ENCODE data around the gene CAMTA1. TPM values are rescaled to one million over a fixed set of nuclear protein-coding genes. Genes with fewer than 3 reads are reported as not detected.
A peak's percentile ranks its signal among the peaks of the same experiment; 100 is the strongest.

Gene CAMTA1
- polyA plus RNA-seq, 1 of the 3 experiments (the other 2 are of a cell fraction) = 63.1 TPM

- TF ChIP-seq PBX3 (IDR thresholded peaks at IDR 0.05) (peak; percentile 69), MEF2A (IDR thresholded peaks at IDR 0.05; ENCODE audit: borderline replicate concordance, low read depth) (no peak), FOXM1 (IDR thresholded peaks at IDR 0.05; ENCODE audit: low read depth) (no peak), RCOR1 (IDR thresholded peaks at IDR 0.05; ENCODE audit: low read length) (no peak), JUND (IDR thresholded peaks at IDR 0.05) (peak; percentile 96), TCF12 (IDR thresholded peaks at IDR 0.05) (peak; percentile 85), TAF1 (IDR thresholded peaks at IDR 0.05; ENCODE audit: borderline replicate concordance, low read depth, low read length) (no peak), MAX (IDR thresholded peaks at IDR 0.05; ENCODE audit: low read depth) (peak; percentile 27; the same call in 1 of the 2 replicates), CHD2 (IDR thresholded peaks at IDR 0.05; ENCODE audit: low read length, partially characterized antibody) (no peak), EZH2phosphoT487 (IDR thresholded peaks at IDR 0.05; ENCODE audit: borderline replicate concordance, low read depth) (no peak)
- TF ChIP-seq, protein P1, sequence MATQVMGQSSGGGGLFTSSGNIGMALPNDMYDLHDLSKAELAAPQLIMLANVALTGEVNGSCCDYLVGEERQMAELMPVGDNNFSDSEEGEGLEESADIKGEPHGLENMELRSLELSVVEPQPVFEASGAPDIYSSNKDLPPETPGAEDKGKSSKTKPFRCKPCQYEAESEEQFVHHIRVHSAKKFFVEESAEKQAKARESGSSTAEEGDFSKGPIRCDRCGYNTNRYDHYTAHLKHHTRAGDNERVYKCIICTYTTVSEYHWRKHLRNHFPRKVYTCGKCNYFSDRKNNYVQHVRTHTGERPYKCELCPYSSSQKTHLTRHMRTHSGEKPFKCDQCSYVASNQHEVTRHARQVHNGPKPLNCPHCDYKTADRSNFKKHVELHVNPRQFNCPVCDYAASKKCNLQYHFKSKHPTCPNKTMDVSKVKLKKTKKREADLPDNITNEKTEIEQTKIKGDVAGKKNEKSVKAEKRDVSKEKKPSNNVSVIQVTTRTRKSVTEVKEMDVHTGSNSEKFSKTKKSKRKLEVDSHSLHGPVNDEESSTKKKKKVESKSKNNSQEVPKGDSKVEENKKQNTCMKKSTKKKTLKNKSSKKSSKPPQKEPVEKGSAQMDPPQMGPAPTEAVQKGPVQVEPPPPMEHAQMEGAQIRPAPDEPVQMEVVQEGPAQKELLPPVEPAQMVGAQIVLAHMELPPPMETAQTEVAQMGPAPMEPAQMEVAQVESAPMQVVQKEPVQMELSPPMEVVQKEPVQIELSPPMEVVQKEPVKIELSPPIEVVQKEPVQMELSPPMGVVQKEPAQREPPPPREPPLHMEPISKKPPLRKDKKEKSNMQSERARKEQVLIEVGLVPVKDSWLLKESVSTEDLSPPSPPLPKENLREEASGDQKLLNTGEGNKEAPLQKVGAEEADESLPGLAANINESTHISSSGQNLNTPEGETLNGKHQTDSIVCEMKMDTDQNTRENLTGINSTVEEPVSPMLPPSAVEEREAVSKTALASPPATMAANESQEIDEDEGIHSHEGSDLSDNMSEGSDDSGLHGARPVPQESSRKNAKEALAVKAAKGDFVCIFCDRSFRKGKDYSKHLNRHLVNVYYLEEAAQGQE (IDR thresholded peaks at IDR 0.05; ENCODE audit: low read depth, low read length) = no peak; the same call in 1 of the 2 replicates
- TF ChIP-seq, protein P2, sequence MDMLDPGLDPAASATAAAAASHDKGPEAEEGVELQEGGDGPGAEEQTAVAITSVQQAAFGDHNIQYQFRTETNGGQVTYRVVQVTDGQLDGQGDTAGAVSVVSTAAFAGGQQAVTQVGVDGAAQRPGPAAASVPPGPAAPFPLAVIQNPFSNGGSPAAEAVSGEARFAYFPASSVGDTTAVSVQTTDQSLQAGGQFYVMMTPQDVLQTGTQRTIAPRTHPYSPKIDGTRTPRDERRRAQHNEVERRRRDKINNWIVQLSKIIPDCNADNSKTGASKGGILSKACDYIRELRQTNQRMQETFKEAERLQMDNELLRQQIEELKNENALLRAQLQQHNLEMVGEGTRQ (IDR thresholded peaks at IDR 0.05; ENCODE audit: borderline replicate concordance, low read depth, low read length) = no peak
These were observed 616.7 kb downstream of the CAMTA1 start (continued) for GRCh38 chr1:7401814-7402547.

DNA sequence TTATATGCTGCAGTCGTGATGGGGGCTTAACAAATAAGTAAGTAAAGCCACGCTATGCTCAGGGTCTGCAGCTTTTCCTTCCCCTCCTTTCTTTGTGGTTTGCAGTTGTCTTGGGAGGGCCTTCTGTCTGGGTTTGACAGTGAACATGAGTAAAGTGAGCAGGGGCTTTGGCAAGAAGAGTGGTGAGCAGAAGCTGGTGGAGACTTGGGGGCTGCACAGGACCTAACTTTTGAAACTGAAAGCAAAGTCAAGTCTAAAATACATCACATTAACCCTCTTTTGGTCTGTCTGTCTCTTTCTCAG lies 617.2 kb downstream of the CAMTA1 start:
- H3F3A ChIP-seq (replicated peaks; ENCODE audit: insufficient read depth) = no peaks in the 10 kb centered on the region
- no peak overlapping the region for H3K4me2 ChIP-seq
- H3K9me2 ChIP-seq = no peaks in the 10 kb centered on the region
- no peaks in the 10 kb centered on the region for H3K36me3 ChIP-seq (replicated peaks in 1 of 2; ENCODE audit: control insufficient read depth in 1 of 2, insufficient read depth in 2 of 2, low read length in 1 of 2)
- H3K4me1 ChIP-seq (ENCODE audit: control insufficient read depth in 1 of 2, insufficient read depth in 2 of 2, low read depth in 1 of 2, low read length in 1 of 2) = peaks cover 0 to 6% of the 10 kb centered on the region in 2 experiments; a peak in 3 of 4 replicates
- ChIA-PET CTCF (no interaction called here), POLR2A (no interaction called here)
- no peak overlapping the region for H3K9ac ChIP-seq
- WGBS (ENCODE audit: low lambda C conversion rate) = 94% methylated on average over 2 of the region's 2 CpGs
- no peak overlapping the region for H3K4me3 ChIP-seq (ENCODE audit: low read depth in 2 of 2, low read length in 1 of 2)
- no peaks in the 10 kb centered on the region for H3K9me3 ChIP-seq
- no peaks in the 10 kb centered on the region for H3K27me3 ChIP-seq (ENCODE audit: insufficient read depth)
- no peak for DNase-seq
- H3K79me2 ChIP-seq (ENCODE audit: insufficient read depth) = no peaks in the 10 kb centered on the region
- TF ChIP-seq, protein P2 (IDR thresholded peaks at IDR 0.05; ENCODE audit: borderline replicate concordance, low read depth, low read length) = no peak
- TF ChIP-seq, protein P1 (IDR thresholded peaks at IDR 0.05; ENCODE audit: low read depth, low read length) = no peak
- no peak for TF ChIP-seq EZH2phosphoT487 (IDR thresholded peaks at IDR 0.05; ENCODE audit: borderline replicate concordance, low read depth)
- TF ChIP-seq, protein P3, sequence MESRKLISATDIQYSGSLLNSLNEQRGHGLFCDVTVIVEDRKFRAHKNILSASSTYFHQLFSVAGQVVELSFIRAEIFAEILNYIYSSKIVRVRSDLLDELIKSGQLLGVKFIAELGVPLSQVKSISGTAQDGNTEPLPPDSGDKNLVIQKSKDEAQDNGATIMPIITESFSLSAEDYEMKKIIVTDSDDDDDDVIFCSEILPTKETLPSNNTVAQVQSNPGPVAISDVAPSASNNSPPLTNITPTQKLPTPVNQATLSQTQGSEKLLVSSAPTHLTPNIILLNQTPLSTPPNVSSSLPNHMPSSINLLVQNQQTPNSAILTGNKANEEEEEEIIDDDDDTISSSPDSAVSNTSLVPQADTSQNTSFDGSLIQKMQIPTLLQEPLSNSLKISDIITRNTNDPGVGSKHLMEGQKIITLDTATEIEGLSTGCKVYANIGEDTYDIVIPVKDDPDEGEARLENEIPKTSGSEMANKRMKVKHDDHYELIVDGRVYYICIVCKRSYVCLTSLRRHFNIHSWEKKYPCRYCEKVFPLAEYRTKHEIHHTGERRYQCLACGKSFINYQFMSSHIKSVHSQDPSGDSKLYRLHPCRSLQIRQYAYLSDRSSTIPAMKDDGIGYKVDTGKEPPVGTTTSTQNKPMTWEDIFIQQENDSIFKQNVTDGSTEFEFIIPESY (IDR thresholded peaks at IDR 0.05; ENCODE audit: borderline replicate concordance, low read depth) = no peak
- no peak for TF ChIP-seq FOXJ3 (CRISPR knock-in tag; IDR thresholded peaks at IDR 0.05)
- no peak for TF ChIP-seq TAF1 (IDR thresholded peaks at IDR 0.05; ENCODE audit: borderline replicate concordance, low read depth, low read length)
- no peak for TF ChIP-seq RFX5 (IDR thresholded peaks at IDR 0.05; ENCODE audit: low read length)
- no peak for TF ChIP-seq TCF12 (IDR thresholded peaks at IDR 0.05)
- TF ChIP-seq MEF2A (IDR thresholded peaks at IDR 0.05; ENCODE audit: borderline replicate concordance, low read depth) = no peak
- no peaks in the 10 kb centered on the region for H4K20me1 ChIP-seq (ENCODE audit: insufficient read depth)
- H2AFZ ChIP-seq (ENCODE audit: low read depth) = no peak overlapping the region
- H3K27ac ChIP-seq (ENCODE audit: low read depth in 2 of 2, low read length in 1 of 2) = peak overlapping the region in 1 of 2 experiments; percentile 76; a peak in 1 of 4 replicates
